Suprapubic skin (tissue), 4 donors: ENCODE data around the gene DHX15. TPM values are rescaled to one million over a fixed set of nuclear protein-coding genes. Genes with fewer than 3 reads are reported as not detected.

Experiments
- DNase-seq, 2 donors: peaks; one replicate each; pipeline ENCODE4 v3.0.0-alpha.2; 2019; ENCODE audit warnings: low spot score in 2 of 2
- H3K27ac ChIP-seq: fragments of 200-600 bp; sonication (generic); one replicate; pipeline ENCODE4 v1.5.1; 2019
- H3K27me3 ChIP-seq: fragments of 200-600 bp; sonication (generic); one replicate; pipeline ENCODE4 v1.5.1; 2019
- H3K36me3 ChIP-seq: fragments of 200-600 bp; sonication (generic); one replicate; pipeline ENCODE4 v1.5.1; 2019
- H3K4me1 ChIP-seq: fragments of 200-600 bp; sonication (generic); one replicate; pipeline ENCODE4 v1.5.1; 2019
- H3K4me3 ChIP-seq: fragments of 200-600 bp; sonication (generic); one replicate; pipeline ENCODE4 v1.5.1; 2019; ENCODE audit warnings: mild to moderate bottlenecking
- H3K9me3 ChIP-seq: fragments of 200-600 bp; sonication (generic); one replicate; pipeline ENCODE4 v1.5.1; 2019
- EP300 ChIP-seq: sonication (generic); formaldehyde crosslinking; IDR thresholded peaks from one replicate; pipeline ENCODE4 v1.6.1; 2017; ENCODE audit warnings: antibody characterized with exemption
- POLR2A ChIP-seq, 2 donors: fragments of 450-650 bp; IDR thresholded peaks; one replicate each; pipeline ENCODE4 v1.6.1; 2017; ENCODE audit warnings: antibody characterized with exemption in 2 of 2, mild to moderate bottlenecking in 2 of 2, moderate library complexity in 2 of 2
- POLR2AphosphoS5 ChIP-seq, 3 donors: sonication (generic); formaldehyde crosslinking; IDR thresholded peaks; one replicate each; pipeline ENCODE4 v1.6.1; 2017; ENCODE audit warnings: antibody characterized with exemption in 3 of 3
- WGBS: methylation state at CpG from one replicate; pipeline ENCODE4 v1.1.5; 2018; 5-methylcytosine and 5-hydroxymethylcytosine counted together
- total RNA-seq, 4 donors: library from RNA; depleted of rRNA; stranded (reverse); fragments of >200 nt; gene quantifications; one replicate each; pipeline ENCODE4 v1.1.0, GENCODE V29; 2016
- TF ChIP-seq, protein P1 (sequence below), 2 donors: fragments of 200-600 bp in 1 of 2; fragments of 450-650 bp in 1 of 2; sonication (generic) in 1 of 2; IDR thresholded peaks; one replicate each; pipeline ENCODE4 v1.5.1; 2016 to 2019; ENCODE audit warnings: antibody characterized with exemption in 2 of 2, mild to moderate bottlenecking in 1 of 2, moderate library complexity in 1 of 2

Gene DHX15
- total RNA-seq, 4 donors from 2014 or later = 134 to 325 (median 137) TPM

DNA sequence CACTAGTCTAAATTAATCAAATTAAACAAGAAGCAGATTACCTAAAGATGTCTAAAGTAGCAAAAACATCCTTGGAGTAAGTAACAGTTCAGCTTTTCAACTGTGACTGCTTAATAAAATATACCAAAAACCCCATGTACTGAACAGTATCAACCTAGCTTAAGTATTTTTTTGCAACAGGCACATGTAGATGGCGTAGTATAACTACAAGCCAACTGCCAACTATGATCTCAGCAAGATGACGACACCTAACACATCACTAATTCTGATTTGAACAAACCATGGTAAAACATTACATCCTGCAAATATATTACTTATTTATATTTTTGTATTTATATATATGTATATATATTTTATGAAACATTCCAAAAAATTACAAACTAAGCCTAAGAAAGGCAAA lies 24.5 kb downstream of the DHX15 start:
- no peak overlapping the region for H3K27ac ChIP-seq
- peaks cover 48% of the 10 kb centered on the region for H3K4me1 ChIP-seq
- H3K9me3 ChIP-seq = no peaks in the 10 kb centered on the region
- WGBS = 58% methylated on average over 2 of the region's 2 CpGs
- TF ChIP-seq, protein P1, sequence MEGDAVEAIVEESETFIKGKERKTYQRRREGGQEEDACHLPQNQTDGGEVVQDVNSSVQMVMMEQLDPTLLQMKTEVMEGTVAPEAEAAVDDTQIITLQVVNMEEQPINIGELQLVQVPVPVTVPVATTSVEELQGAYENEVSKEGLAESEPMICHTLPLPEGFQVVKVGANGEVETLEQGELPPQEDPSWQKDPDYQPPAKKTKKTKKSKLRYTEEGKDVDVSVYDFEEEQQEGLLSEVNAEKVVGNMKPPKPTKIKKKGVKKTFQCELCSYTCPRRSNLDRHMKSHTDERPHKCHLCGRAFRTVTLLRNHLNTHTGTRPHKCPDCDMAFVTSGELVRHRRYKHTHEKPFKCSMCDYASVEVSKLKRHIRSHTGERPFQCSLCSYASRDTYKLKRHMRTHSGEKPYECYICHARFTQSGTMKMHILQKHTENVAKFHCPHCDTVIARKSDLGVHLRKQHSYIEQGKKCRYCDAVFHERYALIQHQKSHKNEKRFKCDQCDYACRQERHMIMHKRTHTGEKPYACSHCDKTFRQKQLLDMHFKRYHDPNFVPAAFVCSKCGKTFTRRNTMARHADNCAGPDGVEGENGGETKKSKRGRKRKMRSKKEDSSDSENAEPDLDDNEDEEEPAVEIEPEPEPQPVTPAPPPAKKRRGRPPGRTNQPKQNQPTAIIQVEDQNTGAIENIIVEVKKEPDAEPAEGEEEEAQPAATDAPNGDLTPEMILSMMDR (IDR thresholded peaks at IDR 0.05) = no peak
- TF ChIP-seq POLR2AphosphoS5 (IDR thresholded peaks at IDR 0.05) (no peak), POLR2A (IDR thresholded peaks at IDR 0.05) (no peak), EP300 (no peak)
- no peak overlapping the region for H3K4me3 ChIP-seq
- no peaks in the 10 kb centered on the region for H3K27me3 ChIP-seq
- H3K36me3 ChIP-seq = peaks cover 19% of the 10 kb centered on the region
- no peak for DNase-seq

- Histone ChIP-seq H3K27ac (no peak overlapping the region), H3K36me3 (peaks cover 22% of the 10 kb centered on the region), H3K4me1 (peaks cover 43% of the 10 kb centered on the region), H3K27me3 (no peaks in the 10 kb centered on the region), H3K9me3 (no peaks in the 10 kb centered on the region), H3K4me3 (no peak overlapping the region)
- TF ChIP-seq POLR2A (IDR thresholded peaks at IDR 0.05) (no peak), POLR2AphosphoS5 (IDR thresholded peaks at IDR 0.05) (no peak), EP300 (no peak)
- TF ChIP-seq, protein P1 (IDR thresholded peaks at IDR 0.05) = no peak
- no peak for DNase-seq
- WGBS = 75% methylated on average over 3 of the region's 3 CpGs
Measured at GRCh38 chr4:24559032-24559821, 25.1 kb downstream of the DHX15 start.

DNA sequence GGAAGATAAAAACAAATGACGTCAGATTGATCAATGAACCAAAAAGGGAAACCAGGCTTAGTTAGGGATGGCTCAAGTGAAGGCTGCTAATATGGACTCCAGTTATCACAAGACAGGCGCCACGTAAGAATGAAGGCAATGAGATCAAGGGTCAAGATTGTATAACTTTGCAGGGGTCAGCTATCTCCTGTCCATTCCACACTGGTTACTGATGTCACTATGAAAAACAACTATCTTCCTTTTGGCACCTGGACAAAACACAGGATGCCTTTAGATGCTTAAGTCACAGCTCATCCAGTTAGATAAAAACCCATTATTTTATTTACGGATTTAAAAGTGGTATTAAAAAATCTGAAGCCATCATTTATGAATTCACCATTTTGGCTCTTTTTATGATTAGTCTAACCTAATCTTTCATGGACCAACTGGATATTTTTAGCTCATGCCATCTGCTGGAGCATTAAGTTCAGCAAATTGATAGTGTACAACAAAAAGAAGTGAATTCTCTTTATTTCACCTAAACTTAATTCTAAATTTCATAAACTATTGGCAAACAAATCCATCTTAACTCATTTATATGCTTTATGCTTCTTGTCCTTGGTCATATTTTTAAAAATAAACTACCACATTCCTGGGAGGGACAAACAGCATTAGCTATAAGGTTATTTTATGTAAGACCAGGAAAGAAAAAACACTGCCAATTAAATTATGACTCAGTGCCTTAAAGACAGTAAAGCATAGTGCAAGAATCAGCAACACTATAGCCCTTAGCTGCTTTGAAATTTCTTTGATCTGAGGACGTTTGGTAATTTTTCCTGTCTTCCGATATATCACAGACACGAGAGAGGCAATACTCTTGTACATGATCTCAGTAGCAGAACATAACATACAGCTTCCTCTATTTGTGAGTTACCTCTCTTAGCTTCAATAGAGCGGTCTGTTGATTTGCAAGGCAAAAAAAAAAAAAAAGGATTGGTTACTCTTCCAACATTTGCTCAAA lies 27.0 kb downstream of the DHX15 start:
- no peaks in the 10 kb centered on the region for H3K9me3 ChIP-seq
- DNase-seq = no peak
- no peak overlapping the region for H3K27ac ChIP-seq
- H3K36me3 ChIP-seq = peaks cover 27% of the 10 kb centered on the region
- no peaks in the 10 kb centered on the region for H3K27me3 ChIP-seq
- 52% methylated on average over 8 of the region's 8 CpGs for WGBS
- H3K4me1 ChIP-seq = peaks cover 48% of the 10 kb centered on the region
- TF ChIP-seq, protein P1 (IDR thresholded peaks at IDR 0.05) = no peak
- TF ChIP-seq POLR2A (IDR thresholded peaks at IDR 0.05) = no peak
- no peak for TF ChIP-seq POLR2AphosphoS5 (IDR thresholded peaks at IDR 0.05)
- TF ChIP-seq EP300 = no peak
- no peak overlapping the region for H3K4me3 ChIP-seq

GRCh38 chr4:24551492-24552289 lies 32.7 kb downstream of the DHX15 start:
- TF ChIP-seq, protein P1 (IDR thresholded peaks at IDR 0.05) = no peak
- TF ChIP-seq POLR2AphosphoS5 (IDR thresholded peaks at IDR 0.05) (no peak), EP300 (no peak), POLR2A (IDR thresholded peaks at IDR 0.05) (no peak)
- Histone ChIP-seq H3K36me3 (peaks cover 36% of the 10 kb centered on the region), H3K4me3 (no peak overlapping the region), H3K27me3 (no peaks in the 10 kb centered on the region), H3K4me1 (peaks cover 32% of the 10 kb centered on the region), H3K27ac (no peak overlapping the region), H3K9me3 (no peaks in the 10 kb centered on the region)
- 76% methylated on average over 2 of the region's 2 CpGs for WGBS
- DNase-seq = no peak
